Astrocyte (in vitro differentiated cells and primary cell): ENCODE data around the gene RBPJ. TPM values are rescaled to one million over a fixed set of nuclear protein-coding genes. Genes with fewer than 3 reads are reported as not detected.

Source experiments
- DNase-seq: peaks from one replicate; pipeline ENCODE4 v3.0.0-alpha.2; 2010; ENCODE audit warnings: low read depth
- FAIRE-seq: peaks from 2 replicates; lab custom pipeline; 2011; peaks lifted over from hg19 to GRCh38; lab: Jason Lieb, UNC
- H2AFZ ChIP-seq: 2 replicates; pipeline ENCODE4 v1.6.0; 2012; ENCODE audit warnings: low read depth, low read length, inconsistent platforms
- H3K27ac ChIP-seq: 2 replicates; pipeline ENCODE4 v1.5.1; 2011; ENCODE audit warnings: low read depth, low read length, inconsistent platforms
- H3K27me3 ChIP-seq: 2 replicates; pipeline ENCODE4 v1.6.0; 2011; ENCODE audit warnings: low read length, inconsistent platforms; ENCODE audit not compliant: insufficient read depth
- H3K36me3 ChIP-seq: 2 replicates; pipeline ENCODE4 v1.5.1; 2011; ENCODE audit warnings: low read length, inconsistent platforms; ENCODE audit not compliant: insufficient read depth
- H3K4me1 ChIP-seq: 2 replicates; pipeline ENCODE4 v1.5.1; 2011; ENCODE audit warnings: low read length, inconsistent platforms; ENCODE audit not compliant: insufficient read depth
- H3K4me2 ChIP-seq: 2 replicates; pipeline ENCODE4 v1.6.0; 2012; ENCODE audit warnings: low read length, inconsistent platforms
- H3K4me3 ChIP-seq: 2 replicates; pipeline ENCODE4 v1.5.1; 2011; ENCODE audit warnings: low read depth, mild to moderate bottlenecking, low read length, inconsistent platforms; ENCODE audit not compliant: insufficient read depth
- H3K79me2 ChIP-seq: 2 replicates; pipeline ENCODE4 v1.6.0; 2012; ENCODE audit warnings: mild to moderate bottlenecking, low read length, inconsistent platforms; ENCODE audit not compliant: insufficient read depth
- H3K9ac ChIP-seq: 2 replicates; pipeline ENCODE4 v1.6.0; 2012; ENCODE audit warnings: mild to moderate bottlenecking, low read length, inconsistent platforms
- H3K9me3 ChIP-seq: 2 replicates; pipeline ENCODE4 v1.5.1; 2012; ENCODE audit warnings: low read depth, mild to moderate bottlenecking, low read length, inconsistent platforms; ENCODE audit not compliant: insufficient read depth
- H4K20me1 ChIP-seq: 2 replicates; pipeline ENCODE4 v1.6.0; 2012; ENCODE audit warnings: low read length, inconsistent platforms; ENCODE audit not compliant: insufficient read depth
- H3K27ac Mint-ChIP-seq: one replicate; pipeline ENCODE4 v1.8.0; 2021; ENCODE audit warnings: mild to moderate bottlenecking, mixed read lengths; ENCODE audit not compliant: unreplicated experiment
- H3K27me3 Mint-ChIP-seq: one replicate; pipeline ENCODE4 v1.8.0; 2021; ENCODE audit warnings: low read depth, mixed read lengths; ENCODE audit not compliant: unreplicated experiment
- H3K36me3 Mint-ChIP-seq: one replicate; pipeline ENCODE4 v1.8.0; 2021; ENCODE audit warnings: low read depth, mixed read lengths; ENCODE audit not compliant: unreplicated experiment
- H3K4me1 Mint-ChIP-seq: one replicate; pipeline ENCODE4 v1.8.0; 2021; ENCODE audit warnings: low read depth, mixed read lengths; ENCODE audit not compliant: unreplicated experiment
- H3K4me3 Mint-ChIP-seq: one replicate; pipeline ENCODE4 v1.8.0; 2021; ENCODE audit warnings: mild to moderate bottlenecking, moderate library complexity, mixed read lengths; ENCODE audit not compliant: unreplicated experiment
- H3K9me3 Mint-ChIP-seq: one replicate; pipeline ENCODE4 v1.8.0; 2021; ENCODE audit warnings: mild to moderate bottlenecking, mixed read lengths; ENCODE audit not compliant: unreplicated experiment
- EZH2 ChIP-seq: IDR thresholded peaks from 2 replicates; pipeline ENCODE4 v1.6.1; 2012; ENCODE audit warnings: mild to moderate bottlenecking, low read length, inconsistent platforms; ENCODE audit not compliant: insufficient read depth
- total RNA-seq: library from RNA; stranded (reverse); gene quantifications from 2 replicates; pipeline ENCODE4 v1.2.1, GENCODE V29; 2021
- TF ChIP-seq, protein P1 (sequence below): IDR thresholded peaks from 2 replicates; pipeline ENCODE4 v1.5.1; 2011; ENCODE audit warnings: low read depth, mild to moderate bottlenecking, inconsistent platforms, low read length, moderate library complexity; ENCODE audit not compliant: insufficient read depth

The RBPJ gene
- total RNA-seq, 1 donor from 2014 or later = 96.3 TPM

GRCh38 chr4:26464420-26465095 is 143.7 kb downstream of the RBPJ start:
- Histone ChIP-seq H3K36me3 (no peaks in the 10 kb centered on the region), H2AFZ (no peak overlapping the region), H3K79me2 (no peaks in the 10 kb centered on the region), H3K27me3 (no peaks in the 10 kb centered on the region), H3K9ac (no peak overlapping the region), H3K9me3 (peaks cover 4% of the 10 kb centered on the region), H4K20me1 (no peaks in the 10 kb centered on the region), H3K27ac (no peak overlapping the region), H3K4me3 (no peak overlapping the region), H3K4me2 (no peak overlapping the region), H3K4me1 (peaks cover 5% of the 10 kb centered on the region)
- no peaks in the 10 kb centered on the region for H3K36me3 Mint-ChIP-seq
- no peak for DNase-seq
- FAIRE-seq = no peak
- peaks cover 5% of the 10 kb centered on the region for H3K27me3 Mint-ChIP-seq
- no peaks in the 10 kb centered on the region for H3K4me1 Mint-ChIP-seq
- no peak overlapping the region for H3K4me3 Mint-ChIP-seq
- H3K9me3 Mint-ChIP-seq = peaks cover 6% of the 10 kb centered on the region
- TF ChIP-seq EZH2 = no peak
- TF ChIP-seq, protein P1, sequence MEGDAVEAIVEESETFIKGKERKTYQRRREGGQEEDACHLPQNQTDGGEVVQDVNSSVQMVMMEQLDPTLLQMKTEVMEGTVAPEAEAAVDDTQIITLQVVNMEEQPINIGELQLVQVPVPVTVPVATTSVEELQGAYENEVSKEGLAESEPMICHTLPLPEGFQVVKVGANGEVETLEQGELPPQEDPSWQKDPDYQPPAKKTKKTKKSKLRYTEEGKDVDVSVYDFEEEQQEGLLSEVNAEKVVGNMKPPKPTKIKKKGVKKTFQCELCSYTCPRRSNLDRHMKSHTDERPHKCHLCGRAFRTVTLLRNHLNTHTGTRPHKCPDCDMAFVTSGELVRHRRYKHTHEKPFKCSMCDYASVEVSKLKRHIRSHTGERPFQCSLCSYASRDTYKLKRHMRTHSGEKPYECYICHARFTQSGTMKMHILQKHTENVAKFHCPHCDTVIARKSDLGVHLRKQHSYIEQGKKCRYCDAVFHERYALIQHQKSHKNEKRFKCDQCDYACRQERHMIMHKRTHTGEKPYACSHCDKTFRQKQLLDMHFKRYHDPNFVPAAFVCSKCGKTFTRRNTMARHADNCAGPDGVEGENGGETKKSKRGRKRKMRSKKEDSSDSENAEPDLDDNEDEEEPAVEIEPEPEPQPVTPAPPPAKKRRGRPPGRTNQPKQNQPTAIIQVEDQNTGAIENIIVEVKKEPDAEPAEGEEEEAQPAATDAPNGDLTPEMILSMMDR = no peak
- no peak overlapping the region for H3K27ac Mint-ChIP-seq

DNA sequence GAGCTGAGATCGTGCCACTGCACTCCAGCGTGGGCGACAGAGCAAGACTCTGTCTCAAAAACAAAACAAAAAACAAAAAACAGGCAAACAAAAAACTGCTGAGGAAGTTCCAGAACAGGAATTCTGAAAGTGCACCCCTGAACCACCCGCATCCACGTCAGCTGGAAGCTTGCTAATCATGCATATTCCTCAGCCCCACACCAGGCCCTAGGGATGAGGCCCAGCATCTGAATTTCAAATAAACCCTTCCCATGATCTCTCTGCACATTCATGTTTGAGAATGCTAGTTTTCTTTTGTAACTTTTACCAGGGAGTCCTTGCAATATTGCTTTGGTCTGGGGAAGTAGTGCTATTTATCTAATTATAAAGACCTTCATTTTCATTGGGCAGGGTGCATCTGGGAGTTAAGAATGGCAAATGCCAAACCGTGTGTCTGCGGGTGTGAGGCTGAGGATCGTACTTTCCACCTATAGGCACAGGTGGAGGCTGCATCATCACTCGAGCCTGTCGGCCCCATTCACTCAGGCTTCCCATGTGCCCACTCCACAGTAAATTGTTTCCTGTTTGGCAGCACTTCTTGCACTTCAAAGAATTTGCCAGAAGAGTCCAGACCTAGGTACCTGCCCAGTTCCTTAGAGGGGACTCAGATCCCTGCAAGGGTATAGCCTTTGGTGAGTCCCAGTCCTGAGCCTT is 145.9 kb downstream of the RBPJ start:
- H3K4me1 ChIP-seq = no peaks in the 10 kb centered on the region
- Mint-ChIP-seq H3K27ac (no peak overlapping the region), H3K36me3 (no peaks in the 10 kb centered on the region), H3K4me1 (no peaks in the 10 kb centered on the region), H3K4me3 (no peak overlapping the region), H3K27me3 (peaks cover 5% of the 10 kb centered on the region), H3K9me3 (peaks cover 6% of the 10 kb centered on the region)
- no peak overlapping the region for H3K4me3 ChIP-seq
- no peak overlapping the region for H3K4me2 ChIP-seq
- H3K9ac ChIP-seq = no peak overlapping the region
- no peaks in the 10 kb centered on the region for H3K27me3 ChIP-seq
- no peaks in the 10 kb centered on the region for H3K79me2 ChIP-seq
- no peaks in the 10 kb centered on the region for H3K36me3 ChIP-seq
- no peak for TF ChIP-seq EZH2
- DNase-seq (no peak), FAIRE-seq (no peak)
- H3K9me3 ChIP-seq = peaks cover 4% of the 10 kb centered on the region
- no peak overlapping the region for H2AFZ ChIP-seq
- H4K20me1 ChIP-seq = no peaks in the 10 kb centered on the region
- no peak overlapping the region for H3K27ac ChIP-seq

DNA sequence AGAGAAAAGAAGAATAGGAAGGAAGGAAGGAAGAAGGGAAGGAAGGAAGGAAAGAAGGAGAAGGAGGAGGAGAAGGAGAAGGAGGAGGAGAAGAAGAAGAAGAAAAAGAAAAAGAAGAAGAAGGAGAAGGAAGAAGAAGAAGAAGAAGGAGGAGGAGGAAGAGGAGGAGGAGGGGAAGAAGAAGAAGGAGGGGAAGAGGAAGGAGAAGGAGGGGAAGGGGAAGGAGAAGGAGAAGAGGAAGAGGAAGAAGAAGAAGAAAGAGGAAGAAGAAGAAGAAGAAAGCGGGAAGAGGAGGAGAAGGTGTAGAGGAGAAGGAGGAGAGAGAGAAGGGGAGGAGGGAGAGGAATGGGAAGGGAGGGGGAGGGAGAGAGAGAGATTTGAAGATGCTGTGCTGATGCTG is 146.9 kb downstream of the RBPJ start:
- no peaks in the 10 kb centered on the region for H4K20me1 ChIP-seq
- H3K9me3 ChIP-seq = peaks cover 4% of the 10 kb centered on the region
- H3K27me3 ChIP-seq = no peaks in the 10 kb centered on the region
- H3K36me3 ChIP-seq = no peaks in the 10 kb centered on the region
- Mint-ChIP-seq H3K27me3 (peaks cover 5% of the 10 kb centered on the region), H3K4me3 (no peak overlapping the region), H3K36me3 (no peaks in the 10 kb centered on the region), H3K4me1 (no peaks in the 10 kb centered on the region), H3K9me3 (peaks cover 9% of the 10 kb centered on the region), H3K27ac (no peak overlapping the region)
- TF ChIP-seq EZH2 = no peak
- TF ChIP-seq, protein P1 = no peak
- H2AFZ ChIP-seq = no peak overlapping the region
- no peaks in the 10 kb centered on the region for H3K4me1 ChIP-seq
- FAIRE-seq (no peak), DNase-seq (no peak)
- no peaks in the 10 kb centered on the region for H3K79me2 ChIP-seq
- H3K4me2 ChIP-seq = no peak overlapping the region
- H3K27ac ChIP-seq = no peak overlapping the region
- H3K4me3 ChIP-seq = no peak overlapping the region
- H3K9ac ChIP-seq = no peak overlapping the region
